HepG2 (cell line): Measurements from ENCODE around the gene MTMR1. TPM values are rescaled to one million over a fixed set of nuclear protein-coding genes. Genes with fewer than 3 reads are reported as not detected.

Experiments
- ATAC-seq: fragments of 200-7000 bp; cut with Tn5 transposase; 3 replicates; pipeline ENCODE4 v1.9.1; 2020; ENCODE audit warnings: mild to moderate bottlenecking, moderate library complexity
- BruUV-seq: library from RNA; stranded (reverse); fragments of 400-500 nt; replicated peaks from 2 replicates; lab custom pipeline; 2021; lab: Mats Ljungman, UMichigan
- CTCF ChIA-PET: fragments of 300-600 bp; formaldehyde crosslinking; extraction: SDS; loops from one replicate; lab custom pipeline; 2021; ENCODE audit warnings: low total read pairs, inconsistent platforms, low intra/inter-chr PET ratio; lab: Yijun Ruan, JAX
- POLR2A ChIA-PET: fragments of 350-600 bp; sonication (Branson Sonifier 250); formaldehyde crosslinking; loops from one replicate; lab custom pipeline; 2020; ENCODE audit warnings: antibody characterized with exemption, inconsistent platforms; lab: Yijun Ruan, JAX
- DNase-seq: peaks from one replicate; pipeline ENCODE4 v3.0.0-alpha.2; 2015; ENCODE audit warnings: low spot score
- FAIRE-seq: peaks from 3 replicates; lab custom pipeline; 2011; peaks lifted over from hg19 to GRCh38; lab: Jason Lieb, UNC
- H2AFZ ChIP-seq: one replicate; pipeline ENCODE4 v1.6.1; 2011; ENCODE audit warnings: low read length, inconsistent platforms
- H3K27ac ChIP-seq: fragments of 300-600 bp; 3 replicates; pipeline ENCODE4 v1.8.0; 2011; ENCODE audit warnings: mixed run types, mild to moderate bottlenecking, mixed read lengths, low read length, inconsistent platforms; ENCODE audit not compliant: insufficient read depth; ENCODE audit errors: extremely low read length
- H3K27me3 ChIP-seq, 2 experiments: fragments of 200-600 bp in 1 of 2; 2 replicates in 1 of 2; 3 replicates in 1 of 2; pipeline versions ENCODE4 v1.6.0 to v1.8.0; 2011; ENCODE audit warnings: low read length in 2 of 2, mild to moderate bottlenecking in 2 of 2, moderate library complexity in 2 of 2, inconsistent platforms in 1 of 2; ENCODE audit not compliant: insufficient read depth in 2 of 2, control insufficient read depth in 1 of 2
- H3K36me3 ChIP-seq, 2 experiments: fragments of 200-600 bp in 1 of 2; replicated peaks in 1 of 2; 2 replicates in 1 of 2; 3 replicates in 1 of 2; pipeline versions ENCODE4 v1.5.1 to v1.8.0; 2011; ENCODE audit warnings: low read length in 2 of 2, inconsistent platforms in 1 of 2; ENCODE audit not compliant: insufficient read depth in 2 of 2, control insufficient read depth in 1 of 2
- H3K4me1 ChIP-seq: 2 replicates; pipeline ENCODE4 v1.5.1; 2012; ENCODE audit warnings: low read length, inconsistent platforms; ENCODE audit not compliant: insufficient read depth
- H3K4me2 ChIP-seq: 2 replicates; pipeline ENCODE4 v1.6.0; 2011; ENCODE audit warnings: low read depth, low read length, inconsistent platforms
- H3K4me3 ChIP-seq, 3 experiments: fragments of 200-600 bp in 1 of 3; sonication (generic), shearing (Covaris generic) in 1 of 3; replicated peaks in 1 of 3; 2 replicates each; pipeline ENCODE4 v1.5.1; 2011 to 2016; ENCODE audit warnings: low read length in 3 of 3, inconsistent platforms in 2 of 3, low read depth in 2 of 3, mild to moderate bottlenecking in 2 of 3, control low read depth in 1 of 3, mixed read lengths in 1 of 3; ENCODE audit not compliant: insufficient read depth in 1 of 3
- H3K79me2 ChIP-seq: one replicate; pipeline ENCODE4 v1.6.1; 2011; ENCODE audit warnings: low read length, inconsistent platforms; ENCODE audit not compliant: insufficient read depth
- H3K9ac ChIP-seq: 2 replicates; pipeline ENCODE4 v1.6.0; 2011; ENCODE audit warnings: mild to moderate bottlenecking, low read depth, low read length, inconsistent platforms; ENCODE audit not compliant: insufficient read depth
- H3K9me3 ChIP-seq: 2 replicates; pipeline ENCODE4 v1.5.1; 2012; ENCODE audit warnings: mild to moderate bottlenecking, low read length
- H4K20me1 ChIP-seq: 2 replicates; pipeline ENCODE4 v1.6.0; 2011; ENCODE audit warnings: inconsistent platforms, mild to moderate bottlenecking, low read length, moderate library complexity; ENCODE audit not compliant: insufficient read depth
- ATF1 ChIP-seq: IDR thresholded peaks from 2 replicates; pipeline ENCODE4 v1.6.1; 2016; ENCODE audit warnings: mild to moderate bottlenecking, control low read depth
- DMAP1 ChIP-seq: IDR thresholded peaks from 2 replicates; pipeline ENCODE4 v1.6.1; 2016
- FOXA3 ChIP-seq: IDR thresholded peaks from 2 replicates; pipeline ENCODE4 v1.6.1; 2016; ENCODE audit warnings: missing genetic modification reagents, missing compliant biosample characterization
- HNF4G ChIP-seq, 2 experiments: sonication (generic) in 1 of 2; formaldehyde crosslinking in 1 of 2; IDR thresholded peaks; 2 replicates each; pipeline versions ENCODE4 v1.4.0 to v1.6.1; 2011 to 2020; ENCODE audit warnings: borderline replicate concordance in 2 of 2, low read depth in 2 of 2, mild to moderate bottlenecking in 2 of 2, low read length in 1 of 2, missing genetic modification reagents in 1 of 2, moderate library complexity in 1 of 2
- HNRNPUL1 ChIP-seq: fragments of 200-400 bp; formaldehyde crosslinking; IDR thresholded peaks from 2 replicates; pipeline ENCODE4 v1.6.1; 2017; ENCODE audit warnings: low read depth, mild to moderate bottlenecking, low read length, moderate library complexity
- KAT2B ChIP-seq: fragments of 150-350 bp; IDR thresholded peaks from 2 replicates; pipeline ENCODE4 v1.6.1; 2014; ENCODE audit warnings: low read depth, low read length, borderline replicate concordance
- KLF12 ChIP-seq: sonication (generic); formaldehyde crosslinking; IDR thresholded peaks from 2 replicates; pipeline ENCODE4 v1.4.0; 2020; ENCODE audit warnings: missing genetic modification reagents, borderline replicate concordance
- NRL ChIP-seq: sonication (generic); formaldehyde crosslinking; IDR thresholded peaks from 2 replicates; pipeline ENCODE4 v1.5.0; 2020; ENCODE audit warnings: missing genetic modification reagents, mild to moderate bottlenecking, moderate library complexity, borderline replicate concordance
- PBX3 ChIP-seq: sonication (generic); formaldehyde crosslinking; IDR thresholded peaks from 2 replicates; pipeline ENCODE4 v1.8.1; 2023; ENCODE audit warnings: missing genetic modification reagents, inconsistent platforms, borderline replicate concordance
- STAT5B ChIP-seq: sonication (generic); formaldehyde crosslinking; IDR thresholded peaks from 2 replicates; pipeline ENCODE4 v1.4.0; 2020; ENCODE audit warnings: missing genetic modification reagents
- TEAD2 ChIP-seq: sonication (generic); formaldehyde crosslinking; IDR thresholded peaks from 2 replicates; pipeline ENCODE4 v1.9.0; 2021; ENCODE audit warnings: missing genetic modification reagents
- ZBTB38 ChIP-seq: sonication (generic); formaldehyde crosslinking; IDR thresholded peaks from 2 replicates; pipeline ENCODE4 v1.5.1; 2020; ENCODE audit warnings: mild to moderate bottlenecking, missing genetic modification reagents
- ZIK1 ChIP-seq: sonication (generic); formaldehyde crosslinking; IDR thresholded peaks from 2 replicates; pipeline ENCODE4 v1.5.0; 2020; ENCODE audit warnings: mild to moderate bottlenecking, low read depth, missing genetic modification reagents, borderline replicate concordance
- ZNF567 ChIP-seq: sonication (generic); formaldehyde crosslinking; IDR thresholded peaks from 2 replicates; pipeline ENCODE4 v1.8.1; 2023; ENCODE audit warnings: mild to moderate bottlenecking, missing genetic modification reagents, borderline replicate concordance
- ZNF674 ChIP-seq: sonication (generic); formaldehyde crosslinking; IDR thresholded peaks from 2 replicates; pipeline ENCODE4 v1.5.0; 2020; ENCODE audit warnings: low read depth, mild to moderate bottlenecking, missing genetic modification reagents
- ZNF841 ChIP-seq: sonication (generic); formaldehyde crosslinking; IDR thresholded peaks from 2 replicates; pipeline ENCODE4 v1.8.1; 2023; ENCODE audit warnings: missing genetic modification reagents, borderline replicate concordance
- in situ Hi-C: cut with HindIII; loops from 2 replicates; pipeline ENCODE4 v1.10.0; 2017; ENCODE audit warnings: low pct_unique_long_range_greater_than_20kb; ENCODE audit not compliant: extremely low pct_ligation_motif_present
- intact Hi-C: fragments of 100-400 bp; cut with micrococcal nuclease; formaldehyde crosslinking; loops from one replicate; pipeline ENCODE4 v1.10.0; 2022; ENCODE audit not compliant: unreplicated experiment
- polyA plus RNA-seq, 8 experiments: library from polyadenylated mRNA; depleted of rRNA in 3 of 8; stranded (reverse) in 7 of 8; unstranded in 1 of 8; fragments of >200 nt; fragmentation: Illumina TruSeq in 4 of 8; extraction: Trizol in 4 of 8; gene quantifications; 2 replicates each; pipeline versions ENCODE4 v1.2.1 to v1.2.3, GENCODE V29; 2011 to 2016; ENCODE audit warnings: low read depth in 4 of 8, missing spikeins in 1 of 8, mixed read lengths in 1 of 8; ENCODE audit not compliant: insufficient read depth in 1 of 8
- total RNA-seq, 5 experiments: library from RNA; depleted of rRNA; stranded (reverse); fragments of >200 nt; fragmentation: Illumina TruSeq; extraction: Trizol; gene quantifications; 2 replicates each; pipeline ENCODE4 v1.2.3, GENCODE V29; 2016; ENCODE audit warnings: low read depth in 1 of 5
- TF ChIP-seq, protein P1 (sequence below): sonication (generic); formaldehyde crosslinking; IDR thresholded peaks from 2 replicates; pipeline ENCODE4 v1.8.0; 2022; ENCODE audit warnings: missing genetic modification reagents, mild to moderate bottlenecking, inconsistent platforms, borderline replicate concordance
- TF ChIP-seq, protein P2 (sequence below): IDR thresholded peaks from 2 replicates; pipeline ENCODE4 v1.6.1; 2016; ENCODE audit warnings: missing biosample characterization, missing genetic modification reagents, low read depth

The MTMR1 gene
- total and polyA plus RNA-seq, 2 of the 13 experiments (the other 11 are each of a cell fraction or from before 2014, with no cell fraction given), result 8.9 to 11.1 TPM

- FAIRE-seq, result no peak
These were observed 19.4 kb downstream of the MTMR1 start for GRCh38 chrX:150712619-150713018.

More at GRCh38 chrX:150712619-150713018, 19.4 kb downstream of the MTMR1 start:
- Histone ChIP-seq H4K20me1 (no peaks in the 10 kb centered on the region), H3K4me2 (no peak overlapping the region), H3K27me3 (no peaks in the 10 kb centered on the region), H3K9me3 (no peaks in the 10 kb centered on the region), H3K4me1 (no peaks in the 10 kb centered on the region), H3K79me2 (no peaks in the 10 kb centered on the region), H2AFZ (no peak overlapping the region), H3K27ac (no peak overlapping the region), H3K4me3 (no peak overlapping the region), H3K9ac (no peak overlapping the region), H3K36me3 (no peaks in the 10 kb centered on the region; a peak in 1 of 5 replicates)
- POLR2A ChIA-PET, result no interaction called here
- TF ChIP-seq HNRNPUL1, result no peak
- TF ChIP-seq STAT5B (CRISPR knock-in tag), result no peak
- no peak for TF ChIP-seq HNF4G (IDR thresholded peaks at IDR 0.05; ENCODE audit: borderline replicate concordance, low read depth, low read length)
- no peak for TF ChIP-seq HNF4G (CRISPR knock-in tag; IDR thresholded peaks at IDR 0.05; ENCODE audit: borderline replicate concordance, low read depth)
- no peak for TF ChIP-seq KAT2B
- TF ChIP-seq ZNF567 (CRISPR knock-in tag), result no peak
- no peak for TF ChIP-seq FOXA3 (CRISPR knock-in tag)
- TF ChIP-seq ZIK1 (CRISPR knock-in tag), result no peak
- TF ChIP-seq ZNF674 (CRISPR knock-in tag), result no peak
- no peak for TF ChIP-seq DMAP1 (CRISPR knock-in tag)
- no peak for TF ChIP-seq KLF12 (CRISPR knock-in tag)
- TF ChIP-seq TEAD2, result no peak
- no peak for TF ChIP-seq ATF1 (CRISPR knock-in tag)
- TF ChIP-seq ZBTB38 (CRISPR knock-in tag), result no peak
- no peak for TF ChIP-seq ZNF841 (CRISPR knock-in tag)
- TF ChIP-seq, protein P1, sequence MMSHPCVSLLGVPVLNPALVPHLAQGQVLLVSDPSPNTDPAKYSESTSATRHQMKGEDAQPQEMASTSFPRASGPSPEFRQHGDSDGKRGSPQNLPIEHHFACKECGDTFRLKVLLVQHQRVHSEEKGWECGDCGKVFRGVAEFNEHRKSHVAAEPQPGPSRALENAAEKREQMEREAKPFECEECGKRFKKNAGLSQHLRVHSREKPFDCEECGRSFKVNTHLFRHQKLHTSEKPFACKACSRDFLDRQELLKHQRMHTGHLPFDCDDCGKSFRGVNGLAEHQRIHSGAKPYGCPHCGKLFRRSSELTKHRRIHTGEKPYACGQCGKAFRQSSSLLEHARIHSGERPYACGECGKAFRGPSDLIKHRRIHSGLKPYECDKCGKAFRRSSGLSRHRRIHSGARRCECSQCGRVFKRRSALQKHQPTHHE, result no peak
- TF ChIP-seq NRL (CRISPR knock-in tag), result no peak
- TF ChIP-seq, protein P2, sequence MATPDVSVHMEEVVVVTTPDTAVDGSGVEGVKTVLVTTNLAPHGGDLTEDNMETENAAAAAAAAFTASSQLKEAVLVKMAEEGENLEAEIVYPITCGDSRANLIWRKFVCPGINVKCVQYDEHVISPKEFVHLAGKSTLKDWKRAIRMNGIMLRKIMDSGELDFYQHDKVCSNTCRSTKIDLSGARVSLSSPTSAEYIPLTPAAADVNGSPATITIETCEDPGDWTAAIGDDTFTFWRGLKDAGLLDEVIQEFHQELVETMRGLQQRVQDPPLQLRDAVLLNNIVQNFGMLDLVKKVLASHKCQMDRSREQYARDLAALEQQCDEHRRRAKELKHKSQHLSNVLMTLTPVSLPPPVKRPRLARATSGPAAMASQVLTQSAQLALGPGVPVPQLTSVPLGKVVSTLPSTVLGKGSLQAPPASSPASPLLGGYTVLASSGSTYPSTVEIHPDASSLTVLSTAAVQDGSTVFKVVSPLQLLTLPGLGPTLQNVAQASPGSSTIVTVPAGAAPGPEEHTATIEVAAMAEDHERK, result no peak
- TF ChIP-seq PBX3 (CRISPR knock-in tag), result no peak
- CTCF ChIA-PET, result no interaction called here
- DNase-seq (no peak), ATAC-seq (no peak)
- intact Hi-C loops, result loop anchor here (10.0 kb wide), 1 partner anchor 168 kb away; no protein-coding TSS in a partner anchor
- in situ Hi-C loops, result no loop called here
- no TSS peak for BruUV-seq
